Neural cell (in vitro differentiated cells): ENCODE results near the gene P2RX3.

Experiments
- EP300 ChIP-seq: fragments of 450-650 bp; conservative IDR thresholded peaks from 2 replicates; pipeline ENCODE4 v1.6.1; 2014; ENCODE audit warnings: antibody characterized with exemption, mild to moderate bottlenecking, moderate library complexity; ENCODE audit not compliant: poor library complexity, severe bottlenecking
- EZH2 ChIP-seq: fragments of 200-600, 300-800 bp; shearing (Covaris generic), sonication (generic); IDR thresholded peaks from 2 replicates; pipeline ENCODE4 v1.6.1; 2014; ENCODE audit warnings: antibody characterized with exemption, low read length, borderline replicate concordance, mild to moderate bottlenecking; ENCODE audit not compliant: insufficient read depth, poor library complexity, severe bottlenecking
- MXI1 ChIP-seq: fragments of 450-650 bp; conservative IDR thresholded peaks from 2 replicates; pipeline ENCODE4 v1.6.1; 2014; ENCODE audit warnings: antibody characterized with exemption, mild to moderate bottlenecking; ENCODE audit not compliant: poor library complexity, severe bottlenecking
- POLR2AphosphoS5 ChIP-seq: IDR thresholded peaks from 2 replicates; pipeline ENCODE4 v1.6.1; 2012
- RAD21 ChIP-seq: fragments of 450-650 bp; conservative IDR thresholded peaks from 2 replicates; pipeline ENCODE4 v1.6.1; 2014; ENCODE audit warnings: antibody characterized with exemption, mild to moderate bottlenecking, moderate library complexity
- TF ChIP-seq, protein P1 (sequence below): fragments of 450-650 bp; IDR thresholded peaks from 2 replicates; pipeline ENCODE4 v1.5.1; 2014; ENCODE audit warnings: antibody characterized with exemption, mild to moderate bottlenecking, moderate library complexity; ENCODE audit not compliant: poor library complexity, severe bottlenecking

DNA sequence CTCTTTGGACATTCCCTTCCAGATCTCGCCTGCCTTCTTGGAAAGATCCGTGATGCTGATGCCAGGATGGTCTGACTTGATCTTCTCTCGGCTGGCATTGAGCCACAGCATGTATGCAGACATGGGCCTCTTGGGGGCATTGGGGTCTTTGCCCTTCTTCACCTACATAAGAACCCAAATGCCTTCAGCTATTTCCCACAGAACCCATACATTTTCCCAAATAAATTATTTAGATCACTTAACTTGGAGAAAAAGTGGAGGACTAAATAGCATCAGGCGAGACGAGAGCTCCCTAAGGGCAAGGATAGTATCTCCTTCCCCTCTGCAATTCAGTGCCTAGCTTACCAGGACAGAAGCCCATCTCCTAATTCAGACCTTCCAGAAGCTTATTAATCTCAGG, 10.4 kb upstream of the P2RX3 start:
- no peak for TF ChIP-seq RAD21
- TF ChIP-seq, protein P1, sequence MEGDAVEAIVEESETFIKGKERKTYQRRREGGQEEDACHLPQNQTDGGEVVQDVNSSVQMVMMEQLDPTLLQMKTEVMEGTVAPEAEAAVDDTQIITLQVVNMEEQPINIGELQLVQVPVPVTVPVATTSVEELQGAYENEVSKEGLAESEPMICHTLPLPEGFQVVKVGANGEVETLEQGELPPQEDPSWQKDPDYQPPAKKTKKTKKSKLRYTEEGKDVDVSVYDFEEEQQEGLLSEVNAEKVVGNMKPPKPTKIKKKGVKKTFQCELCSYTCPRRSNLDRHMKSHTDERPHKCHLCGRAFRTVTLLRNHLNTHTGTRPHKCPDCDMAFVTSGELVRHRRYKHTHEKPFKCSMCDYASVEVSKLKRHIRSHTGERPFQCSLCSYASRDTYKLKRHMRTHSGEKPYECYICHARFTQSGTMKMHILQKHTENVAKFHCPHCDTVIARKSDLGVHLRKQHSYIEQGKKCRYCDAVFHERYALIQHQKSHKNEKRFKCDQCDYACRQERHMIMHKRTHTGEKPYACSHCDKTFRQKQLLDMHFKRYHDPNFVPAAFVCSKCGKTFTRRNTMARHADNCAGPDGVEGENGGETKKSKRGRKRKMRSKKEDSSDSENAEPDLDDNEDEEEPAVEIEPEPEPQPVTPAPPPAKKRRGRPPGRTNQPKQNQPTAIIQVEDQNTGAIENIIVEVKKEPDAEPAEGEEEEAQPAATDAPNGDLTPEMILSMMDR: no peak
- no peak for TF ChIP-seq EZH2
- TF ChIP-seq EP300: no peak
- TF ChIP-seq MXI1: no peak
- TF ChIP-seq POLR2AphosphoS5: no peak
